Neural cell (in vitro differentiated cells): ENCODE data around the gene TTC29. TPM values are rescaled to one million over a fixed set of nuclear protein-coding genes. Genes with fewer than 3 reads are reported as not detected.

Source experiments
- H2AFZ ChIP-seq: fragments of 200-600, 300-800 bp; sonication (generic), shearing (Covaris generic); 2 replicates; pipeline ENCODE4 v1.6.0; 2014; ENCODE audit warnings: low read depth, mild to moderate bottlenecking, antibody characterized with exemption, low read length, moderate library complexity
- H3F3A ChIP-seq: fragments of 200-600 bp; shearing (Covaris generic); 2 replicates; pipeline ENCODE4 v1.6.1; 2016; ENCODE audit warnings: mild to moderate bottlenecking, moderate library complexity, mixed read lengths, antibody characterized with exemption, low read length; ENCODE audit not compliant: insufficient read depth, poor library complexity, severe bottlenecking
- H3K27ac ChIP-seq: fragments of 200-600, 300-800 bp; sonication (generic), shearing (Covaris generic); 2 replicates; pipeline ENCODE4 v1.5.1; 2014; ENCODE audit warnings: mild to moderate bottlenecking, low read length, moderate library complexity
- H3K27me3 ChIP-seq: fragments of 300-800, 200-600 bp; sonication (generic), shearing (Covaris generic); 2 replicates; pipeline ENCODE4 v1.6.0; 2014; ENCODE audit warnings: mild to moderate bottlenecking, low read depth, low read length, moderate library complexity; ENCODE audit not compliant: insufficient read depth
- H3K36me3 ChIP-seq: fragments of 300-800, 200-600 bp; sonication (generic), shearing (Covaris generic); 2 replicates; pipeline ENCODE4 v1.5.1; 2014; ENCODE audit warnings: mild to moderate bottlenecking, antibody characterized with exemption, low read length, moderate library complexity; ENCODE audit not compliant: insufficient read depth
- H3K4me2 ChIP-seq: fragments of 300-800, 200-600 bp; sonication (generic), shearing (Covaris generic); 2 replicates; pipeline ENCODE4 v1.6.0; 2014; ENCODE audit warnings: mild to moderate bottlenecking, low read length
- H3K4me3 ChIP-seq: fragments of 300-800, 200-600 bp; sonication (generic), shearing (Covaris generic); 2 replicates; pipeline ENCODE4 v1.5.1; 2014; ENCODE audit warnings: mild to moderate bottlenecking, low read length, moderate library complexity
- H3K79me2 ChIP-seq: fragments of 200-600 bp; shearing (Covaris generic); replicated peaks from 2 replicates; pipeline ENCODE4 v1.6.0; 2014; ENCODE audit warnings: mild to moderate bottlenecking, low read length, moderate library complexity; ENCODE audit not compliant: insufficient read depth
- H3K9ac ChIP-seq: fragments of 300-800, 200-600 bp; sonication (generic), shearing (Covaris generic); 2 replicates; pipeline ENCODE4 v1.6.1; 2016; ENCODE audit warnings: mild to moderate bottlenecking, low read length, mixed read lengths
- H3K9me2 ChIP-seq: fragments of 200-600 bp; shearing (Covaris generic); 2 replicates; pipeline ENCODE4 v1.6.1; 2016; ENCODE audit warnings: mild to moderate bottlenecking, low read length, mixed read lengths; ENCODE audit not compliant: insufficient read depth
- H3K9me3 ChIP-seq: fragments of 200-600, 300-800 bp; sonication (generic), shearing (Covaris generic); 2 replicates; pipeline ENCODE4 v1.6.1; 2016; ENCODE audit warnings: mild to moderate bottlenecking, mixed run types, low read length, moderate library complexity, mixed read lengths
- H4K20me1 ChIP-seq: fragments of 200-600 bp; shearing (Covaris generic); 2 replicates; pipeline ENCODE4 v1.6.1; 2016; ENCODE audit warnings: mild to moderate bottlenecking, mixed run types; ENCODE audit not compliant: insufficient read depth
- EP300 ChIP-seq: fragments of 450-650 bp; conservative IDR thresholded peaks from 2 replicates; pipeline ENCODE4 v1.6.1; 2014; ENCODE audit warnings: antibody characterized with exemption, mild to moderate bottlenecking, moderate library complexity; ENCODE audit not compliant: poor library complexity, severe bottlenecking
- EZH2 ChIP-seq: fragments of 200-600, 300-800 bp; shearing (Covaris generic), sonication (generic); IDR thresholded peaks from 2 replicates; pipeline ENCODE4 v1.6.1; 2014; ENCODE audit warnings: antibody characterized with exemption, low read length, borderline replicate concordance, mild to moderate bottlenecking; ENCODE audit not compliant: insufficient read depth, poor library complexity, severe bottlenecking
- MXI1 ChIP-seq: fragments of 450-650 bp; conservative IDR thresholded peaks from 2 replicates; pipeline ENCODE4 v1.6.1; 2014; ENCODE audit warnings: antibody characterized with exemption, mild to moderate bottlenecking; ENCODE audit not compliant: poor library complexity, severe bottlenecking
- POLR2AphosphoS5 ChIP-seq: IDR thresholded peaks from 2 replicates; pipeline ENCODE4 v1.6.1; 2012
- RAD21 ChIP-seq: fragments of 450-650 bp; conservative IDR thresholded peaks from 2 replicates; pipeline ENCODE4 v1.6.1; 2014; ENCODE audit warnings: antibody characterized with exemption, mild to moderate bottlenecking, moderate library complexity
- SMC3 ChIP-seq: fragments of 450-650 bp; conservative IDR thresholded peaks from 2 replicates; pipeline ENCODE4 v1.6.1; 2014; ENCODE audit warnings: antibody characterized with exemption, mild to moderate bottlenecking, moderate library complexity; ENCODE audit not compliant: poor library complexity
- TAF1 ChIP-seq: IDR thresholded peaks from 2 replicates; pipeline ENCODE4 v1.6.1; 2012; ENCODE audit warnings: low read depth
- polyA plus RNA-seq: library from polyadenylated mRNA; depleted of rRNA; stranded (reverse); fragments of >200 nt; gene quantifications from 2 replicates; pipeline ENCODE4 v1.2.3, GENCODE V29; 2014
- TF ChIP-seq, protein P1 (sequence below): IDR thresholded peaks from 2 replicates; pipeline ENCODE4 v1.6.1; 2012; ENCODE audit warnings: borderline replicate concordance
- TF ChIP-seq, protein P2 (sequence below): fragments of 450-650 bp; IDR thresholded peaks from 2 replicates; pipeline ENCODE4 v1.5.1; 2014; ENCODE audit warnings: antibody characterized with exemption, mild to moderate bottlenecking, moderate library complexity; ENCODE audit not compliant: poor library complexity, severe bottlenecking

Gene TTC29
- polyA plus RNA-seq, 1 donor from 2014 or later = not detected

GRCh38 chr4:146847345-146847744 lies 98.3 kb downstream of the TTC29 start:
- no peaks in the 10 kb centered on the region for H3F3A ChIP-seq
- no peak overlapping the region for H3K4me2 ChIP-seq
- no peak overlapping the region for H2AFZ ChIP-seq
- no peaks in the 10 kb centered on the region for H3K27me3 ChIP-seq
- peak overlapping the region; percentile 0 for H3K4me3 ChIP-seq
- no peaks in the 10 kb centered on the region for H3K36me3 ChIP-seq
- TF ChIP-seq MXI1 (no peak), EP300 (no peak)
- no peaks in the 10 kb centered on the region for H3K9me3 ChIP-seq
- no peaks in the 10 kb centered on the region for H4K20me1 ChIP-seq
- peak overlapping the region; percentile 50 for H3K27ac ChIP-seq
- H3K9me2 ChIP-seq = no peaks in the 10 kb centered on the region
- H3K79me2 ChIP-seq = no peaks in the 10 kb centered on the region
- no peak overlapping the region for H3K9ac ChIP-seq

DNA sequence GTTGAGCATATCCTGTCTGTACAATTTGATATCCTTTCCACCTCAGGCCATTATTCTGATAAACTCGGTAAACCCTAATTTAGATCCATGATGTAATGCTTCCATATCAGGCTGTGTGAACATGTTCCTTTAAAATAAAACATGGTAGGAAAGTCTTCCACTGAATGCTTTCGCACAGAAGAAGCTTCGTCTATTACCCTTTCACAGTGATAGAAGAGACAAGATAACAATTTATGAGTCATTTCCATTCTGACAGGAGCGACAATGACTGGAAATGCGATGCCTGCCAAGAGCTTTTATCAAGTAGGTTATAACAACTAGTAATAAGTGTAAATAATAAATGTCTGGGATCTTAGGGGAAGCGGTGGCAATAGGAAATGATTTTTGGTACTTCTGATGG lies 98.8 kb downstream of the TTC29 start:
- Histone ChIP-seq H3K27ac (peak overlapping the region; percentile 50), H3K4me2 (no peak overlapping the region), H4K20me1 (no peaks in the 10 kb centered on the region), H3K79me2 (no peaks in the 10 kb centered on the region), H3K9me2 (no peaks in the 10 kb centered on the region), H3K4me3 (peak overlapping the region; percentile 0), H3K27me3 (no peaks in the 10 kb centered on the region), H3K9me3 (no peaks in the 10 kb centered on the region), H3K36me3 (no peaks in the 10 kb centered on the region), H2AFZ (no peak overlapping the region), H3K9ac (no peak overlapping the region), H3F3A (no peaks in the 10 kb centered on the region)
- TF ChIP-seq, protein P1, sequence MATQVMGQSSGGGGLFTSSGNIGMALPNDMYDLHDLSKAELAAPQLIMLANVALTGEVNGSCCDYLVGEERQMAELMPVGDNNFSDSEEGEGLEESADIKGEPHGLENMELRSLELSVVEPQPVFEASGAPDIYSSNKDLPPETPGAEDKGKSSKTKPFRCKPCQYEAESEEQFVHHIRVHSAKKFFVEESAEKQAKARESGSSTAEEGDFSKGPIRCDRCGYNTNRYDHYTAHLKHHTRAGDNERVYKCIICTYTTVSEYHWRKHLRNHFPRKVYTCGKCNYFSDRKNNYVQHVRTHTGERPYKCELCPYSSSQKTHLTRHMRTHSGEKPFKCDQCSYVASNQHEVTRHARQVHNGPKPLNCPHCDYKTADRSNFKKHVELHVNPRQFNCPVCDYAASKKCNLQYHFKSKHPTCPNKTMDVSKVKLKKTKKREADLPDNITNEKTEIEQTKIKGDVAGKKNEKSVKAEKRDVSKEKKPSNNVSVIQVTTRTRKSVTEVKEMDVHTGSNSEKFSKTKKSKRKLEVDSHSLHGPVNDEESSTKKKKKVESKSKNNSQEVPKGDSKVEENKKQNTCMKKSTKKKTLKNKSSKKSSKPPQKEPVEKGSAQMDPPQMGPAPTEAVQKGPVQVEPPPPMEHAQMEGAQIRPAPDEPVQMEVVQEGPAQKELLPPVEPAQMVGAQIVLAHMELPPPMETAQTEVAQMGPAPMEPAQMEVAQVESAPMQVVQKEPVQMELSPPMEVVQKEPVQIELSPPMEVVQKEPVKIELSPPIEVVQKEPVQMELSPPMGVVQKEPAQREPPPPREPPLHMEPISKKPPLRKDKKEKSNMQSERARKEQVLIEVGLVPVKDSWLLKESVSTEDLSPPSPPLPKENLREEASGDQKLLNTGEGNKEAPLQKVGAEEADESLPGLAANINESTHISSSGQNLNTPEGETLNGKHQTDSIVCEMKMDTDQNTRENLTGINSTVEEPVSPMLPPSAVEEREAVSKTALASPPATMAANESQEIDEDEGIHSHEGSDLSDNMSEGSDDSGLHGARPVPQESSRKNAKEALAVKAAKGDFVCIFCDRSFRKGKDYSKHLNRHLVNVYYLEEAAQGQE = peak; percentile 49
- peak; percentile 94 for TF ChIP-seq EP300
- no peak for TF ChIP-seq SMC3
- TF ChIP-seq MXI1 = no peak
- TF ChIP-seq EZH2 = no peak
- TF ChIP-seq RAD21 = no peak
- TF ChIP-seq, protein P2, sequence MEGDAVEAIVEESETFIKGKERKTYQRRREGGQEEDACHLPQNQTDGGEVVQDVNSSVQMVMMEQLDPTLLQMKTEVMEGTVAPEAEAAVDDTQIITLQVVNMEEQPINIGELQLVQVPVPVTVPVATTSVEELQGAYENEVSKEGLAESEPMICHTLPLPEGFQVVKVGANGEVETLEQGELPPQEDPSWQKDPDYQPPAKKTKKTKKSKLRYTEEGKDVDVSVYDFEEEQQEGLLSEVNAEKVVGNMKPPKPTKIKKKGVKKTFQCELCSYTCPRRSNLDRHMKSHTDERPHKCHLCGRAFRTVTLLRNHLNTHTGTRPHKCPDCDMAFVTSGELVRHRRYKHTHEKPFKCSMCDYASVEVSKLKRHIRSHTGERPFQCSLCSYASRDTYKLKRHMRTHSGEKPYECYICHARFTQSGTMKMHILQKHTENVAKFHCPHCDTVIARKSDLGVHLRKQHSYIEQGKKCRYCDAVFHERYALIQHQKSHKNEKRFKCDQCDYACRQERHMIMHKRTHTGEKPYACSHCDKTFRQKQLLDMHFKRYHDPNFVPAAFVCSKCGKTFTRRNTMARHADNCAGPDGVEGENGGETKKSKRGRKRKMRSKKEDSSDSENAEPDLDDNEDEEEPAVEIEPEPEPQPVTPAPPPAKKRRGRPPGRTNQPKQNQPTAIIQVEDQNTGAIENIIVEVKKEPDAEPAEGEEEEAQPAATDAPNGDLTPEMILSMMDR = no peak
- no peak for TF ChIP-seq TAF1
- TF ChIP-seq POLR2AphosphoS5 = peak; percentile 67

DNA sequence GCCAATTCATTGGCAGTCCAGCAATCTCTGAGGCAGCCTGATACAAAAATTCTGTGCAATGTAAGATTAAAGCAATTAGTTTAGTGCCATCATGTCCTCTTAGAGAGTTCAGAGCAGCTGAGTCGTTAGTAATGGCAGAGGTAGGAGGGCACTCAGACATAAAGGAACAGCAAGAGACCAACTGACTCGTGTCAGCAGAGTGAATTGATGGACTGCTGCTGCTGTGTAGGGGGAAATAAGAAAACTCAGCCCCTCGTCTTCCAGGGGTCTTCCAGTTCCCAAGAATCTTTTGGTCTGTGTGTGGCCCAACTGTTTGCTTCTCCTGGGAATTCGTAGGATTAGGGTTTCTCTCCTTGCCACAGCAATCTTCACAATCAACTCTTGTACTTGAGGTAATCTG lies 100.9 kb downstream of the TTC29 start:
- Histone ChIP-seq H3K9me3 (no peaks in the 10 kb centered on the region), H3K27ac (no peak overlapping the region), H3K4me3 (no peak overlapping the region), H3K9me2 (no peaks in the 10 kb centered on the region), H3K9ac (no peak overlapping the region), H3K27me3 (no peaks in the 10 kb centered on the region), H2AFZ (no peak overlapping the region), H3K79me2 (no peaks in the 10 kb centered on the region), H3F3A (no peaks in the 10 kb centered on the region), H4K20me1 (no peaks in the 10 kb centered on the region), H3K4me2 (no peak overlapping the region), H3K36me3 (no peaks in the 10 kb centered on the region)
- TF ChIP-seq MXI1 (no peak), POLR2AphosphoS5 (peak; percentile 32), RAD21 (no peak), TAF1 (no peak), SMC3 (no peak), EP300 (peak; percentile 32), EZH2 (no peak)
- TF ChIP-seq, protein P1 = no peak
- TF ChIP-seq, protein P2 = no peak
